ENCODE data around the gene ZNG1A.
"Not testable (repeated sequence)": the region's sequence is repeated elsewhere in the genome, so short reads cannot be mapped to it uniquely, and the experiment has no call there.

ZNG1A gene

DNA sequence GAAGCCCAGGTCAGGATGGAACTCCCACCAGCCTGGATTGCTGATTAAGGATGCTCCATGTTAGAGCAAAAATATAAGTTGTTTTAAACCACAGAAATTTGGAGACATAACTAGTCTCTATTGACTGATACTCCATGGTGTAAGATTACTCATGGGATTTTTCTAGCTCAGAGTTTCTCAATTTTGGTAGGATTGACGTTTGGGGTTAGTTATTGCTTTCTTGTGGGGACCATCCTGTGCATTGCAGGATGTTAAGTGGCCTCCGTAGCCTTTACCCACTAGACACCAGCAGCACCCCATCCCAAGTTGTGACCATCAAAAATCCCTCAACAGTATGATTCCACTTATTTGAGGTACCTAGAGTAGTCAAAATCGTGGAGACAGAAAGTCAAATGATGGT, 80.1 kb downstream of the ZNG1A start:
- DNase-seq (ENCODE audit: low spot score), result not testable (repeated sequence)

DNA sequence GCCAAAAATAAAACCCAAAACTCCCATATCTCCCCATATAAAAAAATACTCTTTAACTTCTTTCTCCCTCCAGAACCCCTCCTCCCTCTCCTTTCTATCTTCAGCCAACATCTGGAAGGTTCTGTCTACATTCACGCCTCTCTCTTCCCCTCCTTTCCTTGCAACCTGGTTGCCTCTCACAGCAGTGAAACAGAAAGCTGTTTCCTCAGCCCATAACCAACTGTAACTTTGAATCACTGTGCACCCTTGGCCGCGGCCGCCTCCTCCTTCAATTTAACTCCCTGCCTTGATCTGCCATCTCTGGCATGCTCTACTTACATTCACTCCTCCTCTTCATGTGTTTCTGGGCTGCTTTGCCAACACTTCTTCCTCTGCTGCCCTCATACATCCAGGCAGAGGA, 83.9 kb downstream of the ZNG1A start:
- DNase-seq (ENCODE audit: low spot score), result not testable (repeated sequence)

- not testable (repeated sequence) for DNase-seq (ENCODE audit: low spot score)
Measured at GRCh38 chr9:94323-94722, 84.5 kb downstream of the ZNG1A start.

DNA sequence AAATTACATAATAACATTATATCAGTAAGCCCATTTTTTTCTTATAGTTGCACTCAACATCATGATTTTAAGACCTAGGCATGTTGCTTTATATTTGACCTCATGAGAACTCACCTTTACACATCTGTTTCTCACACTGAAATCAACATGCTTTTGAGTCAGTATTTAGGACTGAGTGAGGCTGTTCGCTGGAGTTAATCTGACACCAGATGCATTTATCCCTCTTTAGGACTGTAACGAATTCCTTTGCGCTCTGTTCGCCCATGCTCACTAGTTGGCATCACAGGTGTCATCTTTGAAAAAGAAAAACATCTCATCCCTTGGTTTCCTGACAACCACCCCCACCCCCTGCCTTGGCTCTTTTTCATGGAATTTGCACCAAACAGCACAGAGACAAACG, 84.9 kb downstream of the ZNG1A start:
- DNase-seq (ENCODE audit: low spot score), result not testable (repeated sequence)

DNA sequence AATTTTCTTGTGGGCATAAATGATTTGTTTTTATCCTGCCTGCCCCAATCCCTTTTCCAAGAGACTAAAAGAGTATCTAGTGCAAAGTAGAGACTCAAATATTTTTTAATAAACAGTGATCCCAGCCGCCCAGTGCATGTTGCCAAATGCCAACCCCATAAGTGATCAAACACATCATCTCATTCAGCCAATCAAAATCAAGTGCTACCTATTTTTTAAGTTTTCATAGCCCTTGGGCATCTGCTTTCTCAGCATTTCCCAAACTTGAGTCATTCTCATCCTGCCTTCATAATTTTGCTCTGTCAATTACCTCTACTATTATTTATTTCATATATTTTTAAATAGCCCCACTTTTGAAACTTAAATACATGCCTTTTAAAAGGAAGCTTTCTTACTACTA, 88.0 kb downstream of the ZNG1A start:
- DNase-seq (ENCODE audit: low spot score), result not testable (repeated sequence)

GRCh38 chr9:88396-89037, 90.3 kb downstream of the ZNG1A start:
- not testable (repeated sequence) for DNase-seq (ENCODE audit: low spot score)

DNA sequence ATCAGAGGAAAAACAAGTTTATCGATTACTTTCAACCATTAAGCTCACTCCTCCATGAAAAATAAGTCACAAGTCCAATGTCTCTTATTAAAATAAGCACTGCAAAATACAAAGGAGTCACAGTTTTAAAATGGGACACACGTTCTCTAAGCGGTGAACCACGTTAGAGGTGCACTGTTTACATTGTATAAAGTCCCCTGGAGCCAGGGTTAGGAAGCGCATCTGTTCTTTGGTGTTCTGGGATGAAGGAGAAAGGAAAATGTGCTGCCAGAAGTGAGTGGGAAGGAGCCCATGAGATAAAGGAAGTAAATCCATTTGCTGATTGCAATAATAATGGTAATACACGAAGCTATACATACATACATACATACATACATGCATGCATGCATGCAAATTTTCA, 91.0 kb downstream of the ZNG1A start:
- not testable (repeated sequence) for DNase-seq (ENCODE audit: low spot score)

DNA sequence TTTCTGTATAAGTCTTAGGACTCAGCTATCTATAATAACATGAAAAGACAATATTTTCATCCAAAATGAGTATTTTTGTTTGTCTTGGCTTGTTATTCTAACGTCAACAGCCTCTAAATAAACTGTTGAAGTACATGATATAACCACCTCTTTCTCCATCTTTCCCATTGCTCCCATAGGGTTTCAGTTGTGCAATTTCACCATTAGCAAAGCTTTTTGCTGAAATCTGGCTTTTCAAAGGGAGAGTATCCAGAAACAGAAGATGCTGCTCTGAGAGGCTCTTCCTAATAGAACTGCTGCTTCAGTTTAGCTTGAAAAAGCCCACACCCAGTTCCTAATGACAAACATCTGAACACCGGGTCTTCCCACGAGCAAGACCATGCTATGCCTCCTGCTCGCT, 91.8 kb downstream of the ZNG1A start:
- DNase-seq (ENCODE audit: low spot score), result not testable (repeated sequence)

GRCh38 chr9:86697-87096, 92.2 kb downstream of the ZNG1A start:
- DNase-seq (ENCODE audit: low spot score), result not testable (repeated sequence)

- DNase-seq (ENCODE audit: low spot score), result not testable (repeated sequence)
Measured at GRCh38 chr9:82932-83689, 95.7 kb downstream of the ZNG1A start.

GRCh38 chr9:78333-78732, 100.5 kb downstream of the ZNG1A start:
- DNase-seq (ENCODE audit: low spot score), result not testable (repeated sequence)

GRCh38 chr9:76389-76788, 102.5 kb downstream of the ZNG1A start:
- not testable (repeated sequence) for DNase-seq (ENCODE audit: low spot score)

GRCh38 chr9:73900-74525, 104.8 kb downstream of the ZNG1A start:
- DNase-seq (ENCODE audit: low spot score), result not testable (repeated sequence)

GRCh38 chr9:73076-73899, 105.6 kb downstream of the ZNG1A start:
- DNase-seq (ENCODE audit: low spot score), result not testable (repeated sequence)
